ENCODE measurements around the gene FGF3. TPM values are rescaled to one million over a fixed set of nuclear protein-coding genes. Genes with fewer than 3 reads are reported as not detected.

FGF3 gene
- total RNA-seq, 4 donors from 2014 or later = not detected

DNA sequence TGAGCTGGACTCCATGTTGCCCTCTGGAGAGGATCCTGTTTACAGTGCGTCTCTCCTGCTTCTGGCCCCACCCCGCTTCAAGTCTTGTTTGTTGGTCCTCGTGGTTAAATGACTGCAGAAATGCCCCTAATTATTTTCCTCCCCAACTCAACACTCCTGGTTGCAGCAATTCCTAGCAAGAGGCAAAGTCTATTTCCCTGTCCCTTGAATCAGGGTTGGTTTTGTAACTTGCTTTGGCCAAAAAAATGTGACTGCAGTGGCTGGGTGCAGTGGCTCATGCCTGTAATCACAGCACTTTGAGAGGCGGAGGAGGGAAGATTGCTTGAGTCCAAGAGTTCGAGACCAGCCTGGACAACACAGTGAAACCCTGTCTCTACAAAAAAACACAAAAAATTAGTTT, 41.0 kb upstream of the FGF3 start:
- Histone ChIP-seq H3K27ac (replicated peaks in 1 of 4) (no peak overlapping the region), H3K27me3 (peaks cover 0 to 63% (median 0%) of the 10 kb centered on the region in 4 donors), H3K4me3 (no peak overlapping the region), H3K4me1 (no peaks in the 10 kb centered on the region), H3K36me3 (no peaks in the 10 kb centered on the region), H3K9me3 (peaks cover 0 to 4% (median 0%) of the 10 kb centered on the region in 4 donors)
- intact Hi-C loops (cut with DNase I) = no loop called here
- DNase-seq (ENCODE audit: extremely low spot score) = no peak
- 69% methylated on average over 5 of the region's 5 CpGs for WGBS
- TF ChIP-seq POLR2AphosphoS5 (IDR thresholded peaks at IDR 0.05) = no peak
- no peak for TF ChIP-seq EP300 (IDR thresholded peaks at IDR 0.05)
- TF ChIP-seq POLR2A (IDR thresholded peaks at IDR 0.05; ENCODE audit: low read depth) = no peak
- TF ChIP-seq, protein P1, sequence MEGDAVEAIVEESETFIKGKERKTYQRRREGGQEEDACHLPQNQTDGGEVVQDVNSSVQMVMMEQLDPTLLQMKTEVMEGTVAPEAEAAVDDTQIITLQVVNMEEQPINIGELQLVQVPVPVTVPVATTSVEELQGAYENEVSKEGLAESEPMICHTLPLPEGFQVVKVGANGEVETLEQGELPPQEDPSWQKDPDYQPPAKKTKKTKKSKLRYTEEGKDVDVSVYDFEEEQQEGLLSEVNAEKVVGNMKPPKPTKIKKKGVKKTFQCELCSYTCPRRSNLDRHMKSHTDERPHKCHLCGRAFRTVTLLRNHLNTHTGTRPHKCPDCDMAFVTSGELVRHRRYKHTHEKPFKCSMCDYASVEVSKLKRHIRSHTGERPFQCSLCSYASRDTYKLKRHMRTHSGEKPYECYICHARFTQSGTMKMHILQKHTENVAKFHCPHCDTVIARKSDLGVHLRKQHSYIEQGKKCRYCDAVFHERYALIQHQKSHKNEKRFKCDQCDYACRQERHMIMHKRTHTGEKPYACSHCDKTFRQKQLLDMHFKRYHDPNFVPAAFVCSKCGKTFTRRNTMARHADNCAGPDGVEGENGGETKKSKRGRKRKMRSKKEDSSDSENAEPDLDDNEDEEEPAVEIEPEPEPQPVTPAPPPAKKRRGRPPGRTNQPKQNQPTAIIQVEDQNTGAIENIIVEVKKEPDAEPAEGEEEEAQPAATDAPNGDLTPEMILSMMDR (IDR thresholded peaks at IDR 0.05) = no peak

DNA sequence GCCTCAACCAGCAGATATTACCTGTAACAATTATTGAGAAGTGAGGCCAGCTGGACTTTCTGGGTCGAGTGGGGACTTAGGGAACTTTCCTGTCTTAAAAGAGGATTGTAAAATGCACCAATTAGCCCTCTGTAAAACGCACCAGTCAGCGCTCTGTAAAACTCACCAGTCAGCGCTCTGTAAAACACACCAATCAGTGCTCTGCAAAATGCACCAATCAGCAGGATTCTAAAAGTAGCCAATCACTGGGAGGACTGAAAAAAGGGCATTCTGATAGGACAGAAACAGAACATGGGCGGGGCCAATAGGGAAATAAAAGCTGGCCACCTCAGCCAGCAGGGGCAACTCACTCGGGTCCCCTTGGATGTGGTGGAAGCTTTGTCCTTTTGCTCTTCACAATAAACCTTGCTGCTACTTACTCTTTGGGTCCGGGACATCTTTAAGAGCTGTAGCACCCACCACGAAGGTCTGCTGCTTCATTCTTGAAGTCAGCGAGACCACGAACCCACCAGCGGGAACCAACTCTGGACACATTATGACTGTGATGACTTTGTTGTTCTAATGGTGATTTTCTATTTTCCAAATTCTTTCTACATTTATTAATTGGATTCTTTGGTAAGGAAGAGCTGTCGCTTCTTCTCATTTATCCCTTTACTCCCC, 40.2 kb upstream of the FGF3 start:
- Histone ChIP-seq H3K36me3 (no peaks in the 10 kb centered on the region), H3K9me3 (peaks cover 0 to 4% (median 0%) of the 10 kb centered on the region in 4 donors), H3K4me1 (no peaks in the 10 kb centered on the region), H3K4me3 (no peak overlapping the region), H3K27ac (replicated peaks in 1 of 4) (no peak overlapping the region), H3K27me3 (peaks cover 0 to 62% (median 0%) of the 10 kb centered on the region in 4 donors)
- no peak for DNase-seq (ENCODE audit: extremely low spot score)
- TF ChIP-seq, protein P1 (IDR thresholded peaks at IDR 0.05) = no peak
- no peak for TF ChIP-seq POLR2A (IDR thresholded peaks at IDR 0.05; ENCODE audit: low read depth)
- TF ChIP-seq POLR2AphosphoS5 (IDR thresholded peaks at IDR 0.05) = no peak
- no peak for TF ChIP-seq EP300 (IDR thresholded peaks at IDR 0.05)
- WGBS = 88% methylated on average over 12 of the region's 12 CpGs
- intact Hi-C loops (cut with DNase I) = no loop called here

DNA sequence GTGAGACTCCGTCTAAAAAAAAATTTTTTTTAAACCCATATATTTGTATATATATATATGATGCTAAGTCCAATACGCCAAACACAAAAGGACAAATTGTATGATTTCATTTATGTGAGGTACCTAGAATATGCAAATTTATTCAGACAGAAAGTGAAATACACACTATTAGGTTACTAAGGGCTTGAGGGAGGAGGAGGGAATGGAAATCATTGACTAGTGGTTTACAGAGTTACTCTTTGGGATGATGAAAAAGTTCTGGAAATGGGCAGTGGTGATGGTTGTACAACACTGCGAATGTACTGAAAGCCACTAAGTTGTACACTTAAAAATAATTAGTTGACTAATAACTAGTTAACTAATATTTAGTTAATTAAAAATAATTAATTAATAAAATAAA, 36.2 kb upstream of the FGF3 start:
- H3K27ac ChIP-seq (replicated peaks in 1 of 4) = no peak overlapping the region
- DNase-seq (ENCODE audit: extremely low spot score) = no peak
- no peaks in the 10 kb centered on the region for H3K36me3 ChIP-seq
- H3K9me3 ChIP-seq = peaks cover 0 to 14% (median 6%) of the 10 kb centered on the region in 4 donors
- H3K4me3 ChIP-seq = no peak overlapping the region
- peaks cover 0 to 42% (median 0%) of the 10 kb centered on the region in 4 donors for H3K27me3 ChIP-seq
- intact Hi-C loops (cut with DNase I) = no loop called here
- no peak for TF ChIP-seq POLR2A (IDR thresholded peaks at IDR 0.05; ENCODE audit: low read depth)
- no peak for TF ChIP-seq EP300 (IDR thresholded peaks at IDR 0.05)
- TF ChIP-seq POLR2AphosphoS5 (IDR thresholded peaks at IDR 0.05) = no peak
- TF ChIP-seq, protein P1 (IDR thresholded peaks at IDR 0.05) = no peak
- WGBS = 93% methylated on average over 3 of the region's 3 CpGs
- no peaks in the 10 kb centered on the region for H3K4me1 ChIP-seq

DNA sequence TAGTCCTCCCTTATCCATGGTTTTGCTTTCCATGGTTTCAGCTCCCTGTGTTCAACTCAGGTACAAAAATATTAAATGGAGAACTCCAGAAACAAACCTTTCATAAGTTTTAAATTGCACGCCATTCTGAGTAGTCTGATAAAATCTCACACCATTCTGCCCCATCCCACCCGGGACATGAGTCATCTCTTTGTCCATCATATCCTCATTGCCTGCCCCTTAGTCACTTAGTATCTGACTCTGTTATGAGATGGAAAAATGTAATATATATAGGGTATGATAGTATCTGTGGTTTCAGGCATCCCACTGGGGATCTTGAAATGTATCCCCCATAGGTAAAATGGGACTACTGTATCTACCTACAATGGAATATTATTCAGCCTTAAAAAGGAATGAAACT, 35.5 kb upstream of the FGF3 start:
- TF ChIP-seq, protein P1 (IDR thresholded peaks at IDR 0.05) = no peak
- no peak for TF ChIP-seq POLR2A (IDR thresholded peaks at IDR 0.05; ENCODE audit: low read depth)
- no peak for TF ChIP-seq POLR2AphosphoS5 (IDR thresholded peaks at IDR 0.05)
- no peak for TF ChIP-seq EP300 (IDR thresholded peaks at IDR 0.05)
- 78% methylated on average over 2 of the region's 2 CpGs for WGBS
- DNase-seq (ENCODE audit: extremely low spot score) = no peak
- H3K36me3 ChIP-seq = no peaks in the 10 kb centered on the region
- no peaks in the 10 kb centered on the region for H3K4me1 ChIP-seq
- intact Hi-C loops (cut with DNase I) = no loop called here
- no peak overlapping the region for H3K4me3 ChIP-seq
- peaks cover 0 to 42% (median 0%) of the 10 kb centered on the region in 4 donors for H3K27me3 ChIP-seq
- H3K9me3 ChIP-seq = peaks cover 0 to 14% (median 6%) of the 10 kb centered on the region in 4 donors
- no peak overlapping the region for H3K27ac ChIP-seq (replicated peaks in 1 of 4)

Data from esophagus muscularis mucosa (tissue), 4 donors.